Fibroblast of skin of right quadriceps (primary cell): ENCODE measurements around the gene CHGA.
A peak's percentile ranks its signal among the peaks of the same experiment; 100 is the strongest.

Experiments used
- DNase-seq: peaks from one replicate; pipeline ENCODE4 v3.0.0-alpha.2; 2013

The CHGA gene

GRCh38 chr14:92922883-92923743 lies at the start of gene CHGA:
CHGA (plus strand) TSS chr14:92923150; CDS start chr14:92923360, 210 bp downstream.
- DNase-seq: peak; percentile 46

DNA sequence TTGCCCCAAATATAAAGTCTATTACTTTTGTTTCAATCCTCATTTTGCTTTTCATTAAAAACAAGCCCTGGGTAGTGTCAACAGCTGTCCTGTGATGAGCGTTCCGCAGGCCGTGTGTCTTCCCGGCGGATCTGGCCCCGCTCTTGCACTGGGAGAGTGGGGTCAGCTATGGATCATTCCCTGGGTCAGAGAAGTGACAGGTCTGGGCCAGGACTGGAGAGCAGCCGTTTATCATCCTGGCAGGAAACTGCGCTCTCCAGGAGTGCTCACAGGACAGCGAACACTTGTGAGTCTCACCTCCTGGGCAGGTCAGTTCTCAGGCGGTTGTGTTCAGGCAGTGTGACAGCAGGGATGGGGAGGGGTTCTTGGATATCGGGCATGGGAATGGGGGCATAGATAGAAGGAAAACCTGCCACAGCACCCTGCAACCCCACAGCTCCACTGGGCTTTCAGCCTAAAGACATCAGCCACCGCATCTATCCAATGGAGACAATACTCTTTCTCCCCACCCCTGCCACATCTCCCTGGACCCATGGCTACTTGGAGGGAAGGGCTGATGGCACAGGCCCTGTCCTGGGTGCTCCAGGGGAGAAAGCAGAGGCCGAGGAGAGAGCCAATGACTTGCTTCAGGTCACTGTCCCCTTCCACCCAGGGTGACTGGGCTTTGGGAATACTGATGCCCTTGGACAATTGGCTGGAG lies 47.8 kb upstream of the CHGA start:
- no peak for DNase-seq

DNA sequence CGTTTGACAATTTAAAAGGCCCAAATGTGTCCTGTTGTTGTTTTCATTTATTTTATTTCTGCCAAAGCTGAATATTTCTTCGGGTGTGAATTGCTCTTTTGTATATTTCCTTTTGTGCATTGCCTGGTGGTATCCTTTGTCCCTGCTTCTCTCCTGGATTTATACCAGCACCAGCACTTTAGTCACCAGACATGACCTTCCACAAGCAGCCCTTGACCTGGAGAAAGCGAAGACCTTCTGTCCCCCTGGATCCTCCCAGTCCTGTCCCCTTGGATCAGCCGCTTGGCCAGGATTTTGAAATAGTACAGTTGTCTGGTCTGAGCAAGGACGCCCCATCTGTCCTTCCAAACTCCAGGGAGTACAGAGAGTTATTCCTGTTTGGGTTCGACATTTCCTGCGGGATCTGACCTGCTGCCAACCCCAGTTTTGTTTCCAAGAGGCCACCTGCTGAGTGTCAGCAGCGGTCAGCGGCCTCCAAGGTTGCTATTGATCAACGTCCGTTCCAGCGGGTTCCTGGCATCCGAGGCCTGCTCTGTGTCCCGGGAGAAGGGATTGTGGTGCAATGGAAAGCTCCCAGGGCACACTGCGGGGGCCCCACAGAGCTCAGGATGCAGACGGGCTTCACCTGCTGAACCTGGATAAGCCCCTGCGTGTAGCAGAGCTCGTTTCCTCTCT lies 45.1 kb upstream of the CHGA start:
- no peak for DNase-seq

- DNase-seq: no peak
Observed at GRCh38 chr14:92880351-92880750, 42.6 kb upstream of the CHGA start.

GRCh38 chr14:92880851-92881250 lies 42.1 kb upstream of the CHGA start:
- DNase-seq: no peak

GRCh38 chr14:92883066-92883465 lies 39.9 kb upstream of the CHGA start:
- DNase-seq: no peak

GRCh38 chr14:92884410-92884809 lies 38.5 kb upstream of the CHGA start:
- DNase-seq: no peak

DNA sequence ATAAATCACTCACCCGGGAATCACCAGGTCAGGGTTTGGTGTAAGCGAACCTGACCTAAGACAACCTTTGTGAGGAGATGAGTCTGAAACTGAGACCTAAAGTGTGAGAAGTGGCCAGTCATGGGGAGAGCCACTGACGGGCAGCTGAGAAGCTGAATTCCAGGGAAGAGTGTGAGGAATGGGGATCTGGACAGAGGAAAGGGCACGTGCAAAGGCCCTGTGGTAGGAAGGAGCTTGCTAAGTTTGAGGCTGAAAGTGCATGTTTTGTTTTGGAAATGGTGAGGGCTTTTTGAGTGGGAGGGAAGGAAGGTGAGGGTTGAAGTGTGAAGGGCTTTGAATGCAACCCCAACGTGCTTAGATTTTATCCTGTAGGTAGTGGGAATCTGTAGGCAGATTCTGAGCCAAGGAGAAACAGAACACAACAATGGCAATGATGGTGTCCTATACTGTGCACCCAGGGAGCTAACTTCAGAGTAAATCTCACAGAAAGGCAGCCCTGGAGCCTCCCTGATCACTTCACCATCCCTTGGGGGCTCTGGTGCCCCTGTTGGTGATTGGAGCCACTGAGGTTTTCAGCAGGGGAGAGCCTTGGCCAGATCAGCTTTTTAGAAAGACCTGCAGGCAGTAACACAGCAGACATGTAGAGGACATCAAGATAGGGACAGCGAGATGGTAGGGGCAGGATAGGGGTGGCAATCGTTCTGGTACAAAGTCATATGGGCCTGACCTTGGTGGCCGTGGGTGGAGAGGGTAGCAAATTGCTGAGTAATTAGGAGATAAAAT lies 37.5 kb upstream of the CHGA start:
- no peak for DNase-seq

DNA sequence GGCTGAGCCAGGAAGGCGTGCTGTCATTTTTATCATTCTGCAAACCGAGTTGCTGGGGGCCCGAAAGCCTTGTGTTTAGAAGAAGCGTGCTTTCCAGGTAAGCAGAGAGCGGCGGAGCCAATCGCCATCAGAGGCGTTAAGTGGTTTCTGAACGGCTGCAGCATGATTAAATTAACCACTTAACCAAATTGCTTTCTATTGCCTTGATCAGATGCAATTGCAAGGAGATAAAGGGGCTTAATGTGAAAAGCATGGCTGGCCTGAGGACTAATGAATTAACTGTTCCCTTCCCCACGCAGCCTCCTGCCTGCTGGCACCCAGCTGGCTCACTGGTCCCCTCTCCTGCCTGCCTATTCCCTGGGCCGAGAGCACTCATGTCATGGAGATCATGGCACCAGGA lies 36.6 kb upstream of the CHGA start:
- DNase-seq: no peak

- DNase-seq: no peak
Observed at GRCh38 chr14:92887157-92887556, 35.8 kb upstream of the CHGA start.

GRCh38 chr14:92888896-92889295 lies 34.1 kb upstream of the CHGA start:
- no peak for DNase-seq

GRCh38 chr14:92890830-92891588 lies 31.9 kb upstream of the CHGA start:
- DNase-seq: no peak

DNA sequence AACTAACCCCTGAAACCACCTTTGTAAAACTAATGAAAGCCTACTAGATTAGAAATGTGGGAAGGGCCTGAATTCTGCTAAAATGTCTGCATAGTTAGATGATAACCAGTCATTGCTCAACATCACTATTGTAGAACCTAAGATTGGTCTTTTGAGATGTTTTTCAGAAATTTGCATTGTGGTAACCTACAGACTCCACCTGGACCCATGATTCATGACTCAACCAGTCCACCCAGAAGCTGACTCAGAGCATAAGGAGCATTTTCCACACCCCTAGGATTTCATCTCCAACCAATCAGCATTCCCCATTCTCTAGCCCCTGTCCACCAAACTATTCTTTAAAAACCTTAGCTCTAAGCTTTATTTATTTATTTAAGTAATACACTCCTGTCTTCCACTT lies 30.4 kb upstream of the CHGA start:
- no peak for DNase-seq

DNA sequence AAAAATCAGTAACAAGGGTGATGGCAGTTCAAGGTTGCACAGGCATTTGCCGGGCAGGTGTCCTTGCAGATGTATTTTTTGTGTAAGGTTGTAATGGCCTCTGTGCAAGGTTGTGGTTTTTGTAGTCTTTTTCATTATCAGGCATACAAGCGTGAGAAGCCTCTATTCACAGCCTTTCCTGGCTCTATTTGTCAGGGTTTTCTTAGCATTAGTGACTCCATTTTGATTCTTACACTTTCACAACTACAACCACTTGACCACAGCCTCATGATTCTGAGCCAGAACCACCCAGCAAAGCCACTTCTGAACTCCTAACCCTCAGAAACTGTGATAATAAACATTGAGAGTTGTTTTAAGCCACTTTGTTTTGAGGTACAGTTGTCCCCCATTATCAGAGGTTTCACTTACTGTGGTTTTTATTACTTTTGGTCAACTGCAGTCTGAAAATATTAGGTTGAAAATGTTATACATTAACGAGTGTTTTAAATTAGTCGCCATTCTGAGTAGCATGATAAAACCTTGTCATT lies 27.5 kb upstream of the CHGA start:
- no peak for DNase-seq

- DNase-seq: no peak
Observed at GRCh38 chr14:92897922-92898565, 24.9 kb upstream of the CHGA start.

DNA sequence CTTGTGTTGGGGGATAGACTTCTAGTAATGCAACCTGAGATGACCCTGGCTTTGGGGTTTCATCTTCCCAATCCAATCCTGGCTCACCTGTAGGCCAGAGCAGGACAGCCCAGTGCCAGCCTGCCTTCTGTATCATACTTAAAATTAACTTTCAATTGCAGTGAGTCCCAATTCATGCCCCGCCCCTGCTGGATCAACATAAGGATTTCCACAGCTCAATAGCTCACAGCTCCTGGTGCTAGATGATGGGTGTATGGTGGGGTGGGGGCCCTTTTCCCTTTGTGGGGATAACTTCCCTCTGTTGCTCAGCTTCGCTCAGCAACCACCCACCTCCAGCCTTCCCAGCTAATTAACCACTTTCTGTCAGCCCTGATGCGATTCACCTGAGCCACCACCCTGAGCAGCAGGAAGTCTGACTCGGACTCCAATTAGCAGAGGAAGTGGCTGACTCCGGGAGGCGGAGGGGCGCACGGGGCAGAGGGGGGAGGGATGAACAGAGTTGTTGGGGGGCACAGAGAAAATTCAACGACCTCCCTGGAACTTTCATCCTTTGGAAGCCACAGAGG lies 24.3 kb upstream of the CHGA start:
- DNase-seq: no peak

GRCh38 chr14:92900660-92901059 lies 22.3 kb upstream of the CHGA start:
- no peak for DNase-seq

DNA sequence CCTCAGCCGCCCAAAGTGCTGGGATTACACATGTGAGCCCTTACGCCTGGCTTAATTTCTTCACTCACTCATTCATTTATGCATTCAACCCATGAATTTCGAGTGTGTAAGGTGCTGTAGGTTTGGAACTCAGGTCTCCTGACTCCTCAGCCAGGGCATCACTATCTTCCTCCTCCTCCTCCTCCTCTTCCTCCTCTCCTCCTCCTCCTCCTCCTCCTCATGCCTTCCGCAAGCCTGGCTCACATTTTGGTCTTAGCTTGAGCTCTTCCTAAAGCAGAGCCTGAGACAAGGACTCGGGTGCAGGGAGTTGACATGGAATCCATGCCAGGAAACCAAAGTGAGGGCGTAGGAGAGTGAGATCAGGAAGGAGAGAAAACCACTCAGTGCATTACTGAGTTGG lies 20.8 kb upstream of the CHGA start:
- no peak for DNase-seq

DNA sequence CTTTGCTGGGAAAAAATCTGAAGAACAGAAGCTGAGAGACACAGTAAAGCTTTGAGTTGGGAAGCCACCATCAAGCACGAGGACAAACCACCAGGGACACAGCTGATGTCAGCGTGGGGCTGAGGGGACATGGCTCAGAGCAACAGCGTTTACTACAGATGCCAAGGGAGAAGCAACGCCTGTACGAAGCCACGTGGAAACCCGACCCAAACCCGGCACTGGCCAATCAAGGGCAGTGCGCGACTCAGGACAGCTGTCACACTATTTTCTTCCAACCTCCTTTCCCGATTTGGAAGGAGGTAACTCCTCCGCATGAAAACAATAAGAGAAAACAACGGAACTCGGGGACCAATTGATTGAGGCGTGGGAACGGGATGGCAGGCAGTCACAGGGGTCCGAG lies 20.2 kb upstream of the CHGA start:
- DNase-seq: no peak

- DNase-seq: no peak
Observed at GRCh38 chr14:92903359-92903758, 19.6 kb upstream of the CHGA start.

- no peak for DNase-seq
Observed at GRCh38 chr14:92905667-92906066, 17.3 kb upstream of the CHGA start.
